Non-pigmented ciliary epithelial cell (primary cell): ENCODE measurements around the gene CAPZA2.
A peak's percentile ranks its signal among the peaks of the same experiment; 100 is the strongest.
"Not testable (repeated sequence)": the region's sequence is repeated elsewhere in the genome, so short reads cannot be mapped to it uniquely, and the experiment has no call there.

Source experiments
- DNase-seq: peaks from one replicate; pipeline ENCODE4 v3.0.0-alpha.2; 2010; ENCODE audit warnings: low read depth

CAPZA2 gene

DNA sequence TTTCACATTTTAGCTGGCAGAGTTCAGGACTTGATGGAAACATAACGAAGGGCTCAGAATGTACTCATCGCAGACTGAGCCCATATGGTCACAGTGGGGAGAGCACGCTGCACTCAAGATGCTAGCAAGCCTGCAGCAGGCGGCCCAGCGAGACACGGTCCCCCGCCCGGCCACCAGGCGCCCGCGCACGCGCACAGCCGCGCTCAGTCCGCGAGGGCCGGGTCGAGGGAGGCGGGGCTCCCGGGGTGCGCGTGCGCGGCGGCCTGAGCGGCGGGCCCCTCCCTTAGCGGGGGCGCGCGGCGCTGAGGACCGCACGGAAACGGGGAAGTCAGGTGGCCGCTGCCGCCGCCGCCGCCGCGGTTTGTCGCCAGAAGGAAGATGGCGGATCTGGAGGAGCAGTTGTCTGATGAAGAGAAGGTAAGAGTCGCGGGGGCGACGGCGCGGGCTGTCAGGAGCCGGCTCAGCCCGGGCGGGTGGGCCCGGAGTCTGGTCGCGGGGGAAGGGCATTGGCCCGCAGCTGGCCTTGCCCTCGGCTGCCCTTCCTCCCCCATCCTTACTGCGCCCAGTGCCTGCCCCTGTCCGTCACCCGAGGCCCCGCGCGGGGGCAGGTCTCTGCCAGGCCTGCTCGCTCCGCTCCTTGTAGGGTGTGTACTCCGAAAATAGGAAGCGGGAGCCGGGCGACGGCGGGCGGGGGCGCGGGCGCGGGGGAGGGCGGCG lies at the start of gene CAPZA2:
Gene CAPZA2 (plus strand): TSS at position 354 of the 717 bp plus-strand sequence. CDS start 25 bp downstream, at position 379.
- peak; percentile 15 for DNase-seq

DNA sequence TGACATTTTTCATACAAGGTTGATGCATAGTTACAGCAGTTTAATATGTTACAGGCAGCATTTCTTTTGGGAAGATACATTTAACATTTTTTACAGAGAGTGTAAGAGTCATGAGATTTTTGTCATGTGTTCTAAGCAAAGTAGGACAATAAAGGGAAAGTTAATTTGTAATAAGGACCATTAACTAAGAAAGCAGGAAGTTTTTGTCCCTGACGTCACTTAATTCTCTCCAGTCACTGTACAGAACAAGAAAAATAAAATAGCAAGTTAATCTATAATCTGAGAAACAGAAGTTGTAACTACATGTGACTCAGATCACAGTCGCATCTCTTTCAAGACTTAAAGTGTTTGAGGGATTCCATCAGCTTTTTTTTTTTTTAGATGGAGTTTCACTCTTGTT lies 49.5 kb upstream of the CAPZA2 start:
- DNase-seq, result no peak

DNA sequence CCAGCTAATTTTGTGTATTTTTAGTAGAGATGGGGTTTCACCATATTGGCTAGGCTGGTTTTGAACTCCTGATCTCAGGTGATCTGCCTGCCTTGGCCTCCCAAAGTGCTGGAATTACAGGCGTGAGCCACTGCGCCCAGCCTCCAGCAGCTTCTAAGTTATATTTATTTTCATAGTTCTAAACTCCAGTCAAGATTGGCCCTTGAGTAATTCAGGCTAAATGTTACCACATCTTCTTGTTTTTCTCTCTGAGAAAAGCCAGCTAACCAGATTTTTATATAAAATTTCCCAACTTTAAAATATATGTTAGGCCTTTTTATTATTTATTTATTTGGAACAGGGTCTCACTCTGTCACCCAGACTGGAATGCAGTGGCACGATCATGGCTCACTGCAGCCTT lies 49.0 kb upstream of the CAPZA2 start:
- not testable (repeated sequence) for DNase-seq

DNA sequence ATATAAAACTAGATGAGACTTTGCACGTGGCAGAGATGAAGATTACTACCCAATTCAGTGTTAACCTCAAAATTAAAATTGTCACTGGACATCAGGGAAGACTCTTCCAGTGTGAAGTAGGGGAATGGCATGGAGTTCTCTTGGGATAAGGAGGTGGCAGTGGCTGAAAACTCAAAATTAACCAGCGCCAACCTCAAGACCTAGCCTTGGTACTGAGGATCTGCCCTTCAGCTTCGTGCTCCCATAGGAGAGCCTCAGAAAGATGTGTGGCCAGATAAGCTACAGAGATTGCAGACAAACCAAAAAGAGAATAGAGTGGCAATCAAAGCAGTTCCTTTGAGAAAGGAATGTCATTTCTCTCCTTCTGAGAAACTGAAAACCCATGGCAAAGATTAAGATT lies 47.3 kb upstream of the CAPZA2 start:
- DNase-seq, result no peak

DNA sequence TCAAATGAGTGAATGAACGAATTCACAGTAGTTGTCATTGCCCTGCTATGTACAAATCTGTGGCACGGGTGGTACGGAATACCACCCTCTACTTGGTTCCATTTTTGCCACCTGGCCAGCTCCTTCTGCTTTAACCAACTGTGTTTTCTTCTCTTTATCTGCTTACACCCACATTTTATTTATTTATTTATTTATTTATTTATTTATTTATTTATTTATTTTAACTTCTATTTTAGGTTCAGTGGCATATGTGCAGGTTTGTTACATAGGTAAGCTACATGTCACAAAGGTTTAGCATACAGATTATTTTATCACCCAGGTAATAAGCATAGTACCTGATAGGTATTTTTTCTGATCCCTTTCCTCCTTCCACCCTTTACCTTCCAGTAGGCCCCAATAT lies 42.2 kb upstream of the CAPZA2 start:
- no peak for DNase-seq

DNA sequence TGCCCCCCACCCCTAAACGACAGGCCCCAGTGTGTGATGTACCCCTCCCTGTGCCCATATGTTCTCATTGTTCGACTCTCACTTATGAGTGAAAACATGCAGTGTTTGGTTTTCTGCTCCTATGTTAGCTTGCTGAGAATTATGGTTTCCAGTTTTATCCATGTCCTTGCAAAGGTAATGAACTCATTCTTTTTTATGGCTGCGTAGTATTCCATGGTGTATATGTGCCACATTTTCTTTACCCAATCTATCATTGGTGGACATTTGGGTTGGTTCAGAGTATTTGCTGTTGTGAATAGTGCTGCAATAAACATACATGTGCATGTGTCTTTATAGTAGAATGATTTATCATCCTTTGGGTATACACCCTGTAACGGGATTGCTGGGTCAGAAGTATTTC lies 40.7 kb upstream of the CAPZA2 start:
- DNase-seq, result not testable (repeated sequence)

DNA sequence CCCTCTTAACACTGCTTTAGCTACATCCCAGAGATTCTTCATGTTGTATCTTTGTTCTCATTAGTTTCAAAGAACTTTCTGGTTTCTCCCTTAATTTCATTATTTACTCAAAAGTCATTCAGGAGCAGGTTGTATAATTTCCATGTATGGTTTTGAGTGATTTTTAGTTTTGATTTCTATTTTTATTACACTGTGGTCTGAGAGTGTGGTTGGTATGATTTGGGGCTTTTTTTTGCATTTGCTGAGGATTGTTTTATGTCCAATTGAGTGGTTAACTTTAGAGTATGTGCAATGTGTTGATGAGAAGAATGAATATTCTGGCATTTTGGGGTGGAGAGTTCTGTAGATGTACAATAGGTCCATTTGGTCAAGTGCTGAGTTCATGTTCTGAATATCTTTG lies 37.9 kb upstream of the CAPZA2 start:
- no peak for DNase-seq

DNA sequence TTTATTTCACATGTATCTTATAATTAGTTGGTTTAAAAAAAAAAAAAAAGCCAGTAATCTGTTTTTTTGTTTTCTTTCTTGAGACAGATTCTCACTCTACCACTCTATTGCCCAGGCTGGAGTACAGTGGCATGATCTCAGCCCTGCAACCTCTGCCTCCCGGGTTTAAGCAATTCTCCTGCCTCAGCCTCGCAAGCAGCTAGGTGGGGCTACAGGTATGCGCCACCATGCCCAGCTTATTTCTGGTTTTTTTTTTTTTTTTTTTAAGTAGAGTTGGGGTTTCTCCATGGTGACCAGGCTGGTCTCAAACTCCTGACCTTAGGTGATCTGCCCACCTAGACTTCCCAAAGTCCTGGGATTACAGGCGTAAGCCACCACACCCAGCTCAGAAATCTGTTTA lies 34.1 kb upstream of the CAPZA2 start:
- DNase-seq, result no peak

DNA sequence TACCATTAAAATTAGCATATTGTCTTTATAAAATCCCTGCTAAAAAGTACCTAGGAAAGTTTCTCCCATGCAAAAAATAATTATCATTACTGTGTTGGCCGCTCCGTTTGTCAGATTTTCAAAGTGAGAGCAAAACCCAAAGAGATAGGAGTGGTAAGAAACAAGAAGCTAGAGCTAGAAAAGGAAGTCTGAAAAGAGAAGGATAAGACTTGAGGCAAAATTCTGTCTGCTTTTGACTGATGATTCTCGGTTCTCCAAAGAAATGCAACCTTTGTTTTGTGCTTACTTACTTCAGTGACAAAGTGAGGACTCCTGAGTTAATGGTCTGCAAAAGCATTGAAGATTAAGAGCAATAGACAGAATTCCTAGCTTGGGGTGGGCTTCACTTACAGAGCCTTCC lies 33.3 kb upstream of the CAPZA2 start:
- DNase-seq, result no peak

DNA sequence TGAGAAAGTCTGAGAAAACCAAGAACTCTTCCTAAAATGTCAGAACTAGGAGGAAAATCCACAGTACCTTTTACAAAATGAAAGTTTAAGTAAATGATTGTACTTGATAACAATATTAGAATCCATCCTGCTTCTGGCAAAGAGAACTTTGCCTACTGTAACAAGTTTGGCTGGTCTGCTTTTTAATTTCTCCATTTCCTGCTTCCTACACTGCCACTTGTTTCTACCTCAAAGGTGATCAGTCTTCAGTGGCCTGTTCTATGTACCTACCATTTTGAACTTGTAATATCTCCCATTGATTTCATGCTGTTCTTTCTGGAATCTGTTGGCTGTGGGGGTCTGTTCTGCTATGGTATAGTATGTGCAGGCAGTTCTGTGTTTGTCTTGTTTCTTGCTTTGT lies 32.9 kb upstream of the CAPZA2 start:
- no peak for DNase-seq

DNA sequence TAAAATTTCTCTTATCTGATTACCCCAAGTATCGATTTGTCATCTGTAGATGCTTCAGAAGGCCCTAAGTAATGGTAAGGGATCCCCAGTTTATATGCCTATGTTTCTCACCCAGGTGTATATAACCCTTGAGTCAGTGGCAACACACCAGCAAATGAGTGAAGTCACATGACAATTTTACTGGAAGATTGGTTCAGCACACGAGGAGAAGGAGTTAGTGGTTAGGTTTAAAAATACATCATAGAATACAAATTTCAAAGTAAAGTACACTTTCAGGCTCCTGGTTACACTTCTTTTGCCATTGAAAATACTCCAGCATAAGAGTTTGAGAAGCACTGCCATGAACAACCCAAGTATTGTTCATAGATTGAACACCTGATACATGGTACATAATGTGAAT lies 29.7 kb upstream of the CAPZA2 start:
- DNase-seq, result no peak

DNA sequence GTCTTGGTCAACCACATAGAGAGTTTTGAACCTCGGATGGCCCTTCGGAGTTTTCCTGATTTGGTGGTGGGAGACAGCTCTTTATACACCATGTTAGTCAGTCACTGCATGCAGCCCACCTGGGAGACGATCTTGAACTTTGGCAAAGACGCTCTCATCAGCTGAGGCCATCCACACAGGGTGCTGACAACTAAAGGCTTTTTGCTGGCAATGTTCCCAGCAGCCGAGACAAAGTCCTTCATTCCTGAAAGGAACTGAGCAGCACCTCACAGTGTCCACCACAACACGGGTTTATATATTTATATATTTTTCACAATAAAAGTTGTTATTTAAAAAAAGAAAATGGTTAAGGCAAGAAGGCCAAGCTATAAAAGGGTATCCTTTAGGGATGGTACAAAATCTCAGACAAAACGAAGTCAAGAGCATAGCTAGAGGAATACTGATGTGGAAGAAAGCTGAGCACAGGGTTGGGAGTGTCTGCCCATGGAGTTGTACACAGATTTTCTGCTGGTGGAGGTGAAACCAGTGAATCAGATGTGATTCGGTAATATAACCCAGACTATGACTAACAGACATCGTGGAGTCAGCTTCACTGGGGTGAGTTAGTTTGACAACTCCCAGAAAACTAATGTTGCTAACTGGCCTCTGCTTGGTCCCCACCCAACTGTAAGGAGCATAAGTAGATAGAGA lies 27.4 kb upstream of the CAPZA2 start:
- no peak for DNase-seq

DNA sequence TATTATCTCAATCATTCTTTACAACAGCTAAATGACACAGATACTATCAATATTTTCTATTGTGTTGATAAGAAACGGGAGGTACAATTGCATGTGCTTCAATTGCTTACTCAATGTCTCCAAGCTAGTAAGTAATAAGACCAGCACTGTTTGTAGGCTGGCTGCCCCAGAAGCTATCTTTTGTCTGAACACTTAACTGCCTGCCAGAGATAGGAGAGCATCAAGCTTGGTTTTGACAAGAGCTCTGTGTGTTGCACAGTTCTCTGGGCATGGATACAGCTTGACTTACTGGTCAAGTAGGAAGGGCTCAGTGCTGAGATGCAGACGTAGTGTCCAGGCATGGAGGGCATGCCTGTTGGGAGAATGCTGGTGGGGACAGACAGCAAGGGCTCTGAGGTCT lies 26.3 kb upstream of the CAPZA2 start:
- no peak for DNase-seq

DNA sequence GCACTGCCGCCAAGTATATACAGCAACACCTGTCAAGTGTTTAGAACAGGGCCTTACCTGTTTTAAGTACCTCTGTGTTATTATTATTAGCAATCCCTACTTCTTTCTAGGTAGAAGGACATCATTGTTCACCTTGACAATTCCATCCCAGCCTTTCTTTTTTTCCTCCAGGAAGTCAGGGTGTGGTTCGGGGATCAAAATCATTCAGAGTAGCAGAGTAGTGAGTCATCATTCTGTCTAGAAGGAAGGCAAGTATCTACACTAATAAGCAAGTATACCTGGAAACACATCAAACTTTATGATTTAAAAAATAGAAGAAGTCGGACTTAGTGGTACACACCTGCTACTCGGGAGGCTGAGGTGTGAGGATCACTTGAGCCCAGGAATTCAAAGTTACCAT lies 25.5 kb upstream of the CAPZA2 start:
- DNase-seq, result no peak

DNA sequence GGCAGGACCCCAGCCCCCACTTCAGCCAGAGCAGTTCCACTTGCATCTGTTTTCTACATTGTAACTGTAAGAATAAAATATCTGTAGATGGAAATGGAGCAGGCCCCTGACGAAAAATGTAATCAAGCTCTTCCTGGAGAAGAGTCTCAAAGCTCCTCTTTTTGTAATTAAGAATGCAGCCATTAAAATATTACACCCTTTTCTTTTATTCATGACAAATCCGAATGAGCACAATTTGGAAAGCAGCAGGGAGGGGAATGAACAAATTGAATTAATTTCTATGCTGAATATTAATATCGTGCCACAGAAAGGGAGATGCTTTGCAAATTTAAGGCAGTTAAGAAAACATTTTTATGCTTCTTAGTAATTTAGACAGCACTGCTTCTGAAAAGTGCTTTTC lies 24.8 kb upstream of the CAPZA2 start:
- no peak for DNase-seq

DNA sequence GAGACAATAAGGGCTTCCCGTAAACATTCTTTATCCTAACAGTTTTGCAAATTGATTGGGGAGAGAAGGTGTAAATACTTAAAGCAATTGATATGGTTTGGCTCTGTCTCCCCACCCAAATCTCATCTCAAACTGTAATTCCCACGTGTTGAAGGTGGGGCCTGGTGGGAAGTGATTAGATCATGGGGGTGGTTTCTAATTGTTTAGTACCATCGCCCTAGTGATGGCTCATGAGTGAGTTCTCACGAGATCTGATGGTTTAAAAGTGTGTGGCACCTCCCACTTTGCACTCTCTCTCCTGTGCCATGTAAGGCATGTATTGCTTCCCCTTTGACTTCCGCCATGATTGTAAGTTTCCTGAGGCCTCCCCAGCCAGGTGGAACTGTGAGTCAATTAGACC lies 22.1 kb upstream of the CAPZA2 start:
- DNase-seq, result no peak

DNA sequence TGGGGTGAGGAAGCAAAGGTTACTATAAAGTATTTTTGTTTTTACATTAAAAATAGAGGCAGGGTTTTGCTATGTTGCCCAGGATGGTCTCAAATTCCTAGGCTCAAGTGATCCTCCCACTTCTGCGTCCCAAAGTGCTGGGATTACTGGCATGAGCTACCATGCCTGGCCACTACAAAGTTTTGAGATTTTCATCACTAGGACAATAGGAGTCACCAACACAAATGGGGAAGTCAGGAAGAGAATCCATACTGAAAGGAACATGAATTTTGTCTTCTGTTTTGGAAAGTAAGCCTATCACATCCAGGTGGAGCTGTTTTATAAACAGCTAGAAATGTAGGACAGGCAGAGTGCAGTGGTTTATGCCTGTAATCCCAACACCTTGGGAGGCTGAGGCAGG lies 20.0 kb upstream of the CAPZA2 start:
- DNase-seq, result no peak

DNA sequence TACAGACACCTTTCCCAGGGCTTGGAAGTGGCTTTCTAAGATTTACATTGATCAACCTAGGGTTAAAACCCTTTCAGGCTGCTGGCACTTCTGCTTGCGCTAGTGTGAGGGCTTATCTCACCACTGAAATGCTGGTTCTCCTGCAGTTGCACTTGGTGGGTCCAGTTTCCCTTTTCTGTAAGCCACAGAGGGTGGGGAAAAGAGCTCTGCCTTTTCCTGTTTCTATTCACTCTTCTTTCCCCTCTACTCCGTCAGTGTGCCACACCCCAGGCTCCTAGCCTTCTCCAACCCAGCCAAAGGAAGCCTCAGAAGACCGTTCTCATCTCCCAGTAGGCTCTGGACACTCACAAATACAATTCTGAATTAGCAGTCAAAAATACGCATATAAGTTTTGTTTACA lies 19.0 kb upstream of the CAPZA2 start:
- DNase-seq, result no peak

DNA sequence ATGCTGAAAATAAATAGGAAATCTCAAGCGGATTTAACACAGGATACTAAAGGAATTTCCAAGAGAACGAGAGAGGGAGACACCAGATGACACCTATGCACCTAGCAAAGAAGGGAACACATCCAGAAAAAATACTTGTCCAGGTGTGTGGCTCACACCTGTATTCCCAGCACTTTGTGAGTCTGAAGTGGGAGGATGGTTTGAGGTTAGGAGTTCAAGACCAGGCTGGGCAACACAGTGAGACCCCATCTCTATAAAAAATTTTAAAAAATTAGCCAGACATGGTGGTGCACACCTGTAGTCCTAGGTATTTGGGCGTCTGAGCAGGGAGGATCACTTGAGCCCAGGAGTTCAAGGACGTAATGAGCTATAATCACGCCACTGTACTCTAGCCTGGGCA lies 11.2 kb upstream of the CAPZA2 start:
- DNase-seq, result no peak

DNA sequence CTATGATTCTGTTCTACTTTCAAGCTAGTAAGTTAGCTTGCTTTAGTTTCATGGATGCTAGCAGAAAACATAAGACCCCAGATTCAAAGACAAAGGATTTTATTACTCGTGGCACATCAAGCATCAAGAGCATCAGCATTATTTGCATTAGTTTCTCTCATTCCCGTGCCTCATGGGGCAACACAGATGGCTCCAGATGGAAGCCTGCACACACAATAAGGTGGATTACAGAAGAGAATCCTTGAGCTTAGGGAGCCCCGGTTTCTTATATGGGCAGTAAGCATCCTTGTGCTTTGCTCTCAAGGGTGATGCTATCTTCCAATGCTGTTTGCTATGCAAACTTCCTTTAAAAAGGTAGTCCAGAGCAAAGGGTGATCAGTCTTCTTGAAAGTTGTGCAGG lies 10.7 kb upstream of the CAPZA2 start:
- DNase-seq, result no peak

DNA sequence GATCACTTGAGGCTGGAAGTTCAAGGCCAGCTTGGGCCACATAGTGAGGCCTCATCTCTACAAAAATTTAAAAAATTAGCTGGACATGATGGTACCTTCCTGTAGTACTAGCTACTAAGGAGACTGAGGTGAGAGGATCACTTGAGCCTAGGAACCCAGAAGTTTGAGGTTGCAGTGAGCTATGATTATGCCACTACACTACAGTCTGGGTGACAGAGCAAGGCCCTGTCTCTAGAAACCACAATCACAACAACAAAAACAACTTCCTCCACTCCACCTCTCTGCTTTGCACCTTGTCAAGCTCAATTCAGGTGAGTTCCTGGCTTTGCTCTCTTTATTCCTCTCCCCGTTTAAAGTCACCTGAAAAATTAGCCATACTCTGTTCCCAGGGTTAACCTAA lies 8.3 kb upstream of the CAPZA2 start:
- no peak for DNase-seq

DNA sequence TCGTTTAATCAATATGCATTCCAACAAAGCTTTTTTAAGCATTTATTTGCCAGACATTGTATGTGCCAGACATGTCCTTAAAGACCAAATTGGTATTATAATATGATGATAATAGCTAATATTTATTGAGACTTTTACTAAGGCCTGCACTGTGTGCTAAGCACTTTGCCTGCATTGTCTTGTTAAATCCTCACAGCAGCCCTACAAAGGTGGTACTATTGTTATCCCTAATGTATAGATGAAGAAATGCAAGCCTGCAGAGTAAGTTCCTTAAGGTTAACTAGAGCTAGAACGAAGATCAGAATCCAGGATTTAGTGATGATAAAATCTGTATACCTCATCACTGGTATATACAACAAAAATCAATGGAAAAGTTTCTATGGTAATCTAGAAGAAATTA lies 5.3 kb upstream of the CAPZA2 start:
- DNase-seq, result no peak

DNA sequence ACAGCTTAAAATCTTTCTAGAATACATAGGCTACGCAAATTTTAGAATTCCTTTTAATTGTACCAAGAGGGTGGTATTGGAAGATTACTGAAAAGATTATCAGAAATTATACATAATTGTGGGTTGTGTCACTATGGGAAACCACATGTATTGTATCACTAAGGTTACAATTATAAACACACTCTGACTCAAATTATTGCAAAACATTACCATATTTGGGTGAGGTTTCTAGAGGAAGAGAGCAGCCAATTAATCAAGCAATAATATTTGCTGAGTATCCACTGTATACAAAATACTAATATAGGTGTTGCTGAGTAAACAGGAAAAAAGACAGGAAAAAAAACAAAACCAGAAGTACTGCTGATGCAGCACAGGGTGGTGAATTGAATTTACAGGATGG lies 3.1 kb upstream of the CAPZA2 start:
- DNase-seq, result peak; percentile 38

DNA sequence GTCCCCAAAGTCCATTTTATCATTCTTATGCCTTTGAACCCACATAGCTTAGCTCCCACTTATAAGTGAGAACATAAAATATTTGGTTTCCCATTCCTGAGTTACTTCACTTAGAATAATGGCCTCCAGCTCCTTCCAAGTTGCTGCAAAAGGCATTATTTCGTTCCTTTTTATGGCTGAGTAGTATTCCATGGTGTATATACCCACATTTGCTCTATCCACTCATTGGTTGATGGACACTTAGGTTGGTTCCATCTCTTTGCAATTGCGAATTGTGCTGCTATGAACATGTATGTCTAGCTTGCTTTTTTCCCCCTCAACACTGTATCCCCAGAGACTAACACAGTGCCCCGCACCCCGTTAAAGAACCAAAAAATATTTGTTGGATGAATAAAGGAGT lies 670 bp upstream of the CAPZA2 start:
- DNase-seq, result no peak
